ENCODE results near the gene AMER3. TPM values are rescaled to one million over a fixed set of nuclear protein-coding genes. Genes with fewer than 3 reads are reported as not detected.

The AMER3 gene
- total and polyA plus RNA-seq, 2 of the 8 experiments (the other 6 are each of a cell fraction or from before 2014, with no cell fraction given) = 0.15 to 0.19 TPM

GRCh38 chr2:130727286-130727924 lies 27.9 kb upstream of the AMER3 start:
- peak overlapping the region; percentile 8 for H2BK5ac ChIP-seq (ENCODE audit: low read depth, low read length)
- H3K79me2 ChIP-seq (ENCODE audit: control insufficient read depth in 1 of 2, insufficient read depth in 2 of 2, low read length in 2 of 2) = no peaks in the 10 kb centered on the region
- CTCF ChIA-PET (ENCODE audit: partially characterized antibody) = interaction anchor here (1.3 kb wide), 1 partner anchor 18 kb away, joined by 3 read pairs; no protein-coding TSS in a partner anchor
- H2BK120ac ChIP-seq (replicated peaks; ENCODE audit: low read depth, low read length) = no peak overlapping the region
- H3K4ac ChIP-seq (replicated peaks; ENCODE audit: insufficient read length, low read depth, low read length) = no peak overlapping the region
- H3K4me3 ChIP-seq (ENCODE audit: extremely low read depth in 1 of 4, insufficient read depth in 2 of 4, low read depth in 3 of 4, low read length in 4 of 4) = peak overlapping the region; percentile 47 to 66 (median 58)
- no peaks in the 10 kb centered on the region for H3K36me3 ChIP-seq (ENCODE audit: control insufficient read depth in 2 of 4, insufficient read depth in 4 of 4, low read length in 3 of 4)
- H3K27me3 ChIP-seq (replicated peaks in 1 of 4; ENCODE audit: control insufficient read depth in 3 of 4, extremely low read depth in 1 of 4, insufficient read depth in 3 of 4, low read length in 3 of 4) = peaks cover 0 to 18% (median 11%) of the 10 kb centered on the region in 4 experiments; a peak in 6 of 7 replicates
- H3K9ac ChIP-seq (replicated peaks in 1 of 4; ENCODE audit: extremely low read depth in 1 of 4, low read depth in 3 of 4, low read length in 3 of 4) = peak overlapping the region in 3 of 4 experiments; percentile 3 to 67 (median 45); a peak in 6 of 7 replicates
- no peak overlapping the region for H3K56ac ChIP-seq (replicated peaks; ENCODE audit: insufficient read length, low read depth, low read length)
- FAIRE-seq = no peak
- peak; percentile 83 to 99 for DNase-seq (ENCODE audit: low read depth in 1 of 2, low spot score in 2 of 2)
- H2AK5ac ChIP-seq (ENCODE audit: low read depth, low read length) = no peak overlapping the region
- H3K79me1 ChIP-seq (ENCODE audit: low read depth, low read length) = no peaks in the 10 kb centered on the region
- no peak overlapping the region for H3K27ac ChIP-seq (ENCODE audit: low read depth, low read length)
- no peaks in the 10 kb centered on the region for H3K9me3 ChIP-seq (ENCODE audit: insufficient read depth in 2 of 2, low read depth in 1 of 2, low read length in 1 of 2)
- no peak overlapping the region for H3K23ac ChIP-seq (ENCODE audit: insufficient read length)
- peak overlapping the region; percentile 82; the same call in 1 of the 2 replicates for H4K8ac ChIP-seq (ENCODE audit: extremely low read depth, insufficient read depth, low read length)
- peak overlapping the region; percentile 19; the same call in 1 of the 2 replicates for H3K18ac ChIP-seq (ENCODE audit: extremely low read depth, low read length)
- H3K14ac ChIP-seq (ENCODE audit: insufficient read length) = no peak overlapping the region
- peak overlapping the region; percentile 80 for H2AFZ ChIP-seq (ENCODE audit: low read length)
- H4K91ac ChIP-seq (replicated peaks; ENCODE audit: insufficient read length, low read length) = no peak overlapping the region
- peaks cover 19% of the 10 kb centered on the region for H3K23me2 ChIP-seq (ENCODE audit: low read depth, low read length)
- H2BK15ac ChIP-seq (ENCODE audit: low read length) = no peak overlapping the region
- whole genome bisulfite sequencing, 2 experiments (ENCODE audit: extremely low coverage in 1 of 2, insufficient coverage in 1 of 2, insufficient read length in 1 of 2, insufficient replicate concordance in 2 of 2, low coverage in 1 of 2, low lambda C conversion rate in 2 of 2, missing lambda C conversion rate in 1 of 2) = 1% methylated on average over 43 of the region's 48 CpGs; no CpG with 5 or more reads in 1 of the 2 experiments
- peak overlapping the region; percentile 85 to 91 for H3K4me2 ChIP-seq (ENCODE audit: insufficient read depth in 1 of 2, low read depth in 2 of 2, low read length in 2 of 2)
- H2BK12ac ChIP-seq (ENCODE audit: low read depth, low read length) = 0 out of 2 replicates have a peak overlapping the region, but pooled peaks have one; percentile 80
- POLR2A ChIA-PET (ENCODE audit: partially characterized antibody) = interaction anchor here (1.4 kb wide), 1 partner anchor 14 kb away, joined by 6 read pairs; no protein-coding TSS in a partner anchor
- H3K4me1 ChIP-seq (replicated peaks in 1 of 4; ENCODE audit: control insufficient read depth in 3 of 4, insufficient read depth in 4 of 4, low read length in 3 of 4) = peaks cover 3 to 10% (median 7%) of the 10 kb centered on the region in 4 experiments
- H4K20me1 ChIP-seq (replicated peaks in 1 of 2; ENCODE audit: control insufficient read depth in 1 of 2, insufficient read depth in 2 of 2, low read length in 2 of 2) = peaks cover 0 to 3% of the 10 kb centered on the region in 2 experiments
- H2BK20ac ChIP-seq (ENCODE audit: low read length) = no peak overlapping the region
- H4K5ac ChIP-seq (ENCODE audit: insufficient read length, low read depth, low read length) = no peak overlapping the region
- TF ChIP-seq ASH2L (IDR thresholded peaks at IDR 0.05; ENCODE audit: low read length) (no peak), GABPA (IDR thresholded peaks at IDR 0.05; ENCODE audit: borderline replicate concordance, insufficient read depth, low read length) (no peak), NANOG (IDR thresholded peaks at IDR 0.05; ENCODE audit: insufficient read depth, low read depth, low read length, poor library complexity, severe bottlenecking) (no peak), SP4 (IDR thresholded peaks at IDR 0.05; ENCODE audit: low read length) (peak; percentile 65; the same call in 1 of the 2 replicates), CREB1 (IDR thresholded peaks at IDR 0.05) (peak; percentile 23; the same call in 1 of the 2 replicates), NRF1 (IDR thresholded peaks at IDR 0.05; ENCODE audit: low read depth, low read length) (peak; percentile 31; the same call in 1 of the 2 replicates), CBX8 (IDR thresholded peaks at IDR 0.05; ENCODE audit: borderline replicate concordance, low read depth, low read length) (no peak), SP2 (IDR thresholded peaks at IDR 0.05; ENCODE audit: low read length) (no peak), SP1 (IDR thresholded peaks at IDR 0.05; ENCODE audit: low read depth, low read length) (peak; percentile 49; the same call in 1 of the 2 replicates), SIX5 (IDR thresholded peaks at IDR 0.05; ENCODE audit: low read depth, low read length) (no peak), SRF (IDR thresholded peaks at IDR 0.05; ENCODE audit: low read depth, low read length) (no peak), MAX (IDR thresholded peaks at IDR 0.05) (peak; percentile 54; the same call in 1 of the 2 replicates), PHF8 (conservative IDR thresholded peaks at IDR 0.05; ENCODE audit: low read depth, low read length) (no peak; the same call in 1 of the 2 replicates)

Data from H1 (cell line).